Ovary (tissue), 3 donors: ENCODE data around the gene KRTAP1-1.

Source experiments
- CTCF ChIP-seq, 3 donors: fragments of 450-650 bp in 2 of 3; fragments of 200-600 bp in 1 of 3; IDR thresholded peaks; one replicate each; pipeline versions ENCODE4 v1.5.1 to v1.8.0; 2016 to 2022; ENCODE audit warnings: antibody characterized with exemption in 3 of 3, mild to moderate bottlenecking in 1 of 3
- EP300 ChIP-seq: sonication (generic); formaldehyde crosslinking; IDR thresholded peaks from one replicate; pipeline ENCODE4 v1.6.1; 2017; ENCODE audit warnings: antibody characterized with exemption
- POLR2A ChIP-seq: fragments of 450-650 bp; IDR thresholded peaks from one replicate; pipeline ENCODE4 v1.6.1; 2017; ENCODE audit warnings: antibody characterized with exemption, mild to moderate bottlenecking, moderate library complexity
- donor health status: DM: no; HTN: no; CAD: no.

- TF ChIP-seq CTCF (IDR thresholded peaks at IDR 0.05) (no peak), POLR2A (no peak), EP300 (no peak)
Observed at GRCh38 chr17:41024697-41025096, 16.6 kb downstream of the KRTAP1-1 start.
